ENCODE data around the gene CDAN1. TPM values are rescaled to one million over a fixed set of nuclear protein-coding genes. Genes with fewer than 3 reads are reported as not detected.

The CDAN1 gene
- total and polyA plus RNA-seq, 7 experiments from 2014 or later: 4.1 to 38.0 (median 26.0) TPM

DNA sequence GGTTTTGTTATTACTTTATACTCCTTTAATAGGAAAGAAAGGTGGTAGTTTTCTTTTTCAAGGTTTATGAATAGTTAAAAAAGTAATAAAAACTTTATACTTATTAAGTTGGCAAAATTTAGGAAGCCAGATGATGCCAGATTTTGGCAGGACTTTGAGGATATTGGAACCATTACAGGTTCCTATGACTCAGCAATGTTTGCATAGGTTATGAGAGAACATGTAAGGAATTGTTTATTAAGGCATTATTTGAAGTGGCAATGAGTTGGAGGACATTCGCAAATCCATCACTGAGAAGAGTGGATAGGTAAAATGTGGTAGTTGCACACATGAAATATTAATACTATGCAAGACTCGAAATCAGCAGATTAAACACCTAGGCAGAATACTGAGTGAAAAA is 29.9 kb downstream of the CDAN1 start:
- ChIA-PET CTCF (interaction anchor here (0.7 to 4.0 kb wide), 3 partner anchors 10 to 220 kb away, joined by 3 to 34 read pairs (median 4); no protein-coding TSS in a partner anchor), POLR2A (no interaction called here)
- Histone ChIP-seq H3K4me3 (ENCODE audit: low read length) (no peak overlapping the region), H3K27ac (ENCODE audit: low read depth, low read length) (no peak overlapping the region), H3K36me3 (ENCODE audit: control insufficient read depth in 2 of 3, insufficient read depth in 3 of 3, low read length in 3 of 3) (no peaks in the 10 kb centered on the region), H3K4me1 (ENCODE audit: control insufficient read depth in 2 of 2, insufficient read depth in 2 of 2, low read length in 2 of 2) (no peaks in the 10 kb centered on the region), H3K27me3 (ENCODE audit: control insufficient read depth in 2 of 2, insufficient read depth in 2 of 2, low read length in 2 of 2) (no peaks in the 10 kb centered on the region), H3K9me3 (ENCODE audit: control insufficient read depth in 2 of 3, low read length in 3 of 3) (no peaks in the 10 kb centered on the region)
- no peak overlapping the region for H3K4me3 Mint-ChIP-seq
- H3K4me1 Mint-ChIP-seq: peaks cover 0 to 10% (median 5%) of the 10 kb centered on the region in 7 donors
- ATAC-seq: no peak
- DNase-seq: no peak
- no peak overlapping the region for H3K27ac Mint-ChIP-seq
- intact Hi-C loops (cut with micrococcal nuclease): no loop called here
- peaks cover 0 to 1% (median 0%) of the 10 kb centered on the region in 11 donors for H3K9me3 Mint-ChIP-seq
- peaks cover 0 to 1% (median 0%) of the 10 kb centered on the region in 5 donors for H3K36me3 Mint-ChIP-seq
- no peaks in the 10 kb centered on the region for H3K27me3 Mint-ChIP-seq

GRCh38 chr15:42705336-42705735 is 31.6 kb downstream of the CDAN1 start:
- no peaks in the 10 kb centered on the region for H3K36me3 ChIP-seq (ENCODE audit: control insufficient read depth in 2 of 3, insufficient read depth in 3 of 3, low read length in 3 of 3)
- H3K4me1 Mint-ChIP-seq: peaks cover 0 to 10% (median 5%) of the 10 kb centered on the region in 7 donors
- no peaks in the 10 kb centered on the region for H3K27me3 ChIP-seq (ENCODE audit: control insufficient read depth in 2 of 2, insufficient read depth in 2 of 2, low read length in 2 of 2)
- H3K27ac Mint-ChIP-seq: peak overlapping the region in 1 of 9 donors; percentile 54
- peaks cover 0 to 7% (median 0%) of the 10 kb centered on the region in 5 donors for H3K36me3 Mint-ChIP-seq
- no peaks in the 10 kb centered on the region for H3K4me1 ChIP-seq (ENCODE audit: control insufficient read depth in 2 of 2, insufficient read depth in 2 of 2, low read length in 2 of 2)
- intact Hi-C loops (cut with micrococcal nuclease): no loop called here
- H3K4me3 ChIP-seq (ENCODE audit: low read length): no peak overlapping the region
- ChIA-PET POLR2A (no interaction called here), CTCF (interaction anchor here (1.2 to 4.0 kb wide), 4 partner anchors 11 to 580 kb away, joined by 3 to 34 read pairs (median 5); no protein-coding TSS in a partner anchor)
- H3K9me3 Mint-ChIP-seq: peaks cover 0 to 1% (median 0%) of the 10 kb centered on the region in 11 donors
- no peaks in the 10 kb centered on the region for H3K27me3 Mint-ChIP-seq
- no peak overlapping the region for H3K4me3 Mint-ChIP-seq
- ATAC-seq (no peak), DNase-seq (no peak)
- H3K9me3 ChIP-seq (ENCODE audit: control insufficient read depth in 2 of 3, low read length in 3 of 3): no peaks in the 10 kb centered on the region
- H3K27ac ChIP-seq (ENCODE audit: low read depth, low read length): no peak overlapping the region

DNA sequence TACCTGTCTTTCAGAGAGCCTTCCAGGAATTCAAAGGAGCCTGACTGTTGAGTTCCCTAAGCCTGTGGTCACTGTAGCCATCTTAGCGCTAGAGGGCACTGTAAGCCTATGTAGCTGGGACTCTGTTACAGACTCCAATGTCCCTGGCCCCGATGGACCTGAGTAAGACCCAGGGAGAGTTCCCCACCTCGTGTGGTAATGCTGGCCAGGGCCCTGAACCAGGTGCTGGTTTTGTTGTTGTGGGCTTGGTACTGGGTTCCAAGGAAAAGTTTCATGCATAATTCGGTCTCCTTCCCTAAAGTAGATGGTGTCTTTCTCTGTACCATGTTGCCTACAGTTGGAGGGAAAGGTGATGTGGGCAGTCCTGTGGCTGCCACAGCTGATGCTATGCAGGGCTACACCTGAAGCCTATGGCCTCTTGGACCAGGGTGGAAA is 32.4 kb downstream of the CDAN1 start:
- CTCF ChIA-PET: interaction anchor here (1.2 to 4.0 kb wide), 4 partner anchors 10 to 581 kb away, joined by 3 to 34 read pairs (median 5); no protein-coding TSS in a partner anchor
- H3K36me3 ChIP-seq (ENCODE audit: control insufficient read depth in 2 of 3, insufficient read depth in 3 of 3, low read length in 3 of 3): no peaks in the 10 kb centered on the region
- no peaks in the 10 kb centered on the region for H3K4me1 ChIP-seq (ENCODE audit: control insufficient read depth in 2 of 2, insufficient read depth in 2 of 2, low read length in 2 of 2)
- H3K9me3 ChIP-seq (ENCODE audit: control insufficient read depth in 2 of 3, low read length in 3 of 3): no peaks in the 10 kb centered on the region
- POLR2A ChIA-PET: no interaction called here
- Mint-ChIP-seq H3K36me3 (peaks cover 0 to 10% (median 0%) of the 10 kb centered on the region in 5 donors), H3K27me3 (no peaks in the 10 kb centered on the region), H3K9me3 (peaks cover 0 to 1% (median 0%) of the 10 kb centered on the region in 11 donors), H3K27ac (no peak overlapping the region), H3K4me3 (no peak overlapping the region), H3K4me1 (peaks cover 0 to 10% (median 5%) of the 10 kb centered on the region in 7 donors)
- ATAC-seq: peak; percentile 96
- no peak overlapping the region for H3K27ac ChIP-seq (ENCODE audit: low read depth, low read length)
- intact Hi-C loops (cut with micrococcal nuclease): loop anchor here (1.0 to 5.0 kb wide), 3 partner anchors 222 to 498 kb away; partner anchors contain the start of gene CCNDBP1 (in 1 of the 2)
- H3K4me3 ChIP-seq (ENCODE audit: low read length): no peak overlapping the region
- peak in 8 of 9 donors; percentile 23 to 59 (median 53) for DNase-seq
- H3K27me3 ChIP-seq (ENCODE audit: control insufficient read depth in 2 of 2, insufficient read depth in 2 of 2, low read length in 2 of 2): no peaks in the 10 kb centered on the region

DNA sequence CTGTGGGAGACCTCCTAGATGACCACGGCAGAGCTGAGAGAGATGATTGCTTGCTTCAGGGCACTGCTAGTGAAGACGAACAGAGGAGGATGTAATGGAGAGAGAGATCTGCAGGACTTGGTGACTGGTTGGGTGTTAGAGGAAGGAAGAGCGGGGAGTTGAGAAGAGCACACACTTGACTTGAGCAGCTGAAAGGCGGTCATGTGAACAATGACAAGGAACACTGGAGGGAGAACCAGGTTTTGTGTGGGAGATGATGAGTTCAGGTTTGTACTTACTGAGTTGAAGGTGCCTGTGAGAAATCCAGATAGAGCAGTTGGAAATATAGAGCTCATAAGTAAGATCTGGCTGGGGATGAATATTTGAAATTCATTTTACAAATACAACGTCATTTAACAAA is 40.3 kb downstream of the CDAN1 start:
- intact Hi-C loops (cut with micrococcal nuclease): no loop called here
- ChIA-PET CTCF (interaction anchor here (0.8 to 0.9 kb wide), 2 partner anchors 10 to 230 kb away, joined by 3 read pairs; no protein-coding TSS in a partner anchor), POLR2A (no interaction called here)
- H3K4me1 Mint-ChIP-seq: peaks cover 0 to 3% (median 0%) of the 10 kb centered on the region in 7 donors
- ATAC-seq (no peak), DNase-seq (no peak)
- H3K36me3 Mint-ChIP-seq: peaks cover 0 to 10% (median 3%) of the 10 kb centered on the region in 5 donors
- no peaks in the 10 kb centered on the region for H3K27me3 Mint-ChIP-seq
- H3K9me3 Mint-ChIP-seq: no peaks in the 10 kb centered on the region
- no peak overlapping the region for H3K4me3 Mint-ChIP-seq
- no peaks in the 10 kb centered on the region for H3K27me3 ChIP-seq (ENCODE audit: control insufficient read depth in 2 of 2, insufficient read depth in 2 of 2, low read length in 2 of 2)
- no peaks in the 10 kb centered on the region for H3K36me3 ChIP-seq (ENCODE audit: control insufficient read depth in 2 of 3, insufficient read depth in 3 of 3, low read length in 3 of 3)
- no peak overlapping the region for H3K4me3 ChIP-seq (ENCODE audit: low read length)
- peak overlapping the region in 1 of 9 donors; percentile 4 for H3K27ac Mint-ChIP-seq
- no peaks in the 10 kb centered on the region for H3K4me1 ChIP-seq (ENCODE audit: control insufficient read depth in 2 of 2, insufficient read depth in 2 of 2, low read length in 2 of 2)
- H3K27ac ChIP-seq (ENCODE audit: low read depth, low read length): no peak overlapping the region
- H3K9me3 ChIP-seq (ENCODE audit: control insufficient read depth in 2 of 3, low read length in 3 of 3): no peaks in the 10 kb centered on the region

DNA sequence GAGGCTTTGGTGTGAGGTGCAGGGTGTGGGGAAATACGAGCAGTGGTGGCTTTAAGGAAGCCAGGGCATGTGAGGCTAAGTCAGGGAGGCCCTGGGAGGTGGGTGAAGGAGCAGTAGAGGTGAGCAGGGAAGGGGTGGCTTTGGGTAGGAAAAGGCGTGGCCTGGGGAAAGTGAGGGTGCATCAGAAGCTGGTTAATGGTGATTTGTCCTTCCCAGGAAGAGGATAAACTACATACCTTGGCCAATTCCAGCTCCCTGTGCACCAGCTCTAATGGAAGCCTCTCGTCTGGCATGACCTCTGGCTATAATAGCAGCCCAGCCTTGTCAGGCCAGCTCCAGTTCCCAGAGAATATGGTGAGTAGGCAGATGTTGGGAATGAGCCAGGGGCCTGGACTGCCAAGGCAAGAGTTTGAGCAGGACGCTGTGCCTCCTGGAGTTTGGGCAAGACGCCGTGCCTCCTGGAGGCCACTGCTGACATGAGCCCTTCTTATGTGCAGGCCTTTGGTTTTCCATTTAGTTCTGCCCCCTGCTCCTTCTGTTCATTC is 41.3 kb downstream of the CDAN1 start:
- Mint-ChIP-seq H3K36me3 (peaks cover 0 to 8% (median 1%) of the 10 kb centered on the region in 5 donors), H3K4me3 (no peak overlapping the region), H3K9me3 (no peaks in the 10 kb centered on the region), H3K27me3 (no peaks in the 10 kb centered on the region), H3K4me1 (peaks cover 0 to 11% (median 0%) of the 10 kb centered on the region in 7 donors), H3K27ac (no peak overlapping the region)
- H3K27me3 ChIP-seq (ENCODE audit: control insufficient read depth in 2 of 2, insufficient read depth in 2 of 2, low read length in 2 of 2): no peaks in the 10 kb centered on the region
- CTCF ChIA-PET: interaction anchor here (0.7 kb wide), 1 partner anchor 1685 kb away, joined by 3 read pairs; no protein-coding TSS in a partner anchor
- POLR2A ChIA-PET: no interaction called here
- H3K4me3 ChIP-seq (ENCODE audit: low read length): no peak overlapping the region
- H3K27ac ChIP-seq (ENCODE audit: low read depth, low read length): no peak overlapping the region
- H3K36me3 ChIP-seq (ENCODE audit: control insufficient read depth in 2 of 3, insufficient read depth in 3 of 3, low read length in 3 of 3): no peaks in the 10 kb centered on the region
- no peaks in the 10 kb centered on the region for H3K4me1 ChIP-seq (ENCODE audit: control insufficient read depth in 2 of 2, insufficient read depth in 2 of 2, low read length in 2 of 2)
- ATAC-seq (no peak), DNase-seq (no peak)
- intact Hi-C loops (cut with micrococcal nuclease): no loop called here
- H3K9me3 ChIP-seq (ENCODE audit: control insufficient read depth in 2 of 3, low read length in 3 of 3): no peaks in the 10 kb centered on the region

DNA sequence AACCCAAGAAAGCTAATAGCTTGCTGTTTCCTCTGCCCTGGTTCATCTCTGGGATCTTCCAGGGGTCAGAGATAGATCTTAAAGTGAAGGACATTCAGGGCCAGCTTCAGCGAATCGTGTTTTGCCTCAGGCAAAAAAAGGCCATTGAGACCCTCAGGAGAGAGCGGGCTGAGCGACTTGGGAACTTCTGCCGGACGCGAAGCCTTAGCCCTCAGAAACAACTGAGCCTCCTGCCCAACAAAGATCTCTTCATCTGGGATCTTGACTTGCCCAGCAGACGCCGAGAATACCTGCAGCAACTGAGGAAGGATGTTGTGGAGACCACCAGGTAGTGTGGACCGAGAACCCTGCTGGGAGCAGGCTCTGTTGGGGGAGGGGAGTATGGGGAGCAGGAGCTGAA is 42.5 kb downstream of the CDAN1 start:
- no peak overlapping the region for H3K4me3 Mint-ChIP-seq
- peaks cover 0 to 3% (median 0%) of the 10 kb centered on the region in 5 donors for H3K36me3 Mint-ChIP-seq
- ATAC-seq (no peak), DNase-seq (no peak)
- CTCF ChIA-PET: interaction anchor here (0.9 kb wide), 1 partner anchor 11 kb away, joined by 3 read pairs; no protein-coding TSS in a partner anchor
- POLR2A ChIA-PET: no interaction called here
- no peak overlapping the region for H3K4me3 ChIP-seq (ENCODE audit: low read length)
- intact Hi-C loops (cut with micrococcal nuclease): no loop called here
- H3K4me1 ChIP-seq (ENCODE audit: control insufficient read depth in 2 of 2, insufficient read depth in 2 of 2, low read length in 2 of 2): no peaks in the 10 kb centered on the region
- no peaks in the 10 kb centered on the region for H3K36me3 ChIP-seq (ENCODE audit: control insufficient read depth in 2 of 3, insufficient read depth in 3 of 3, low read length in 3 of 3)
- H3K27me3 Mint-ChIP-seq: no peaks in the 10 kb centered on the region
- H3K27ac ChIP-seq (ENCODE audit: low read depth, low read length): no peak overlapping the region
- peaks cover 0 to 11% (median 0%) of the 10 kb centered on the region in 7 donors for H3K4me1 Mint-ChIP-seq
- no peaks in the 10 kb centered on the region for H3K9me3 Mint-ChIP-seq
- H3K27ac Mint-ChIP-seq: peak overlapping the region in 1 of 9 donors; percentile 21
- H3K9me3 ChIP-seq (ENCODE audit: control insufficient read depth in 2 of 3, low read length in 3 of 3): no peaks in the 10 kb centered on the region
- H3K27me3 ChIP-seq (ENCODE audit: control insufficient read depth in 2 of 2, insufficient read depth in 2 of 2, low read length in 2 of 2): no peaks in the 10 kb centered on the region
